HepG2 (cell line): ENCODE results near the gene ZNRF3. TPM values are rescaled to one million over a fixed set of nuclear protein-coding genes. Genes with fewer than 3 reads are reported as not detected.

Experiments
- ADNP ChIP-seq: sonication (generic); formaldehyde crosslinking; IDR thresholded peaks from 2 replicates; pipeline ENCODE4 v1.4.0; 2020; ENCODE audit warnings: missing genetic modification reagents
- AGO2 ChIP-seq: fragments of 200-400 bp; formaldehyde crosslinking; optimal IDR thresholded peaks from 2 replicates; pipeline ENCODE3; 2017; ENCODE audit warnings: mild to moderate bottlenecking, low read depth, low read length, moderate library complexity
- BATF2 ChIP-seq: sonication (generic); formaldehyde crosslinking; IDR thresholded peaks from 2 replicates; pipeline ENCODE4 v1.8.0; 2022; ENCODE audit warnings: mild to moderate bottlenecking, missing genetic modification reagents, moderate library complexity
- CBX1 ChIP-seq: IDR thresholded peaks from one replicate; pipeline ENCODE4 v1.6.1; 2016; ENCODE audit warnings: antibody characterized with exemption, low read depth
- CHD2 ChIP-seq: IDR thresholded peaks from 2 replicates; pipeline ENCODE4 v1.6.1; 2011; ENCODE audit warnings: low read depth, low read length, improper control_type of control experiment
- FUBP1 ChIP-seq: sonication (generic); formaldehyde crosslinking; IDR thresholded peaks from 2 replicates; pipeline ENCODE4 v1.5.1; 2020; ENCODE audit warnings: missing genetic modification reagents, mild to moderate bottlenecking, borderline replicate concordance
- GATAD1 ChIP-seq: IDR thresholded peaks from 2 replicates; pipeline ENCODE4 v1.6.1; 2016; ENCODE audit warnings: missing genetic modification reagents, missing compliant biosample characterization
- HMGA1 ChIP-seq: sonication (generic); formaldehyde crosslinking; conservative IDR thresholded peaks from 2 replicates; pipeline ENCODE4 v1.4.0; 2020; ENCODE audit warnings: missing genetic modification reagents
- HNF4G ChIP-seq, 2 experiments: sonication (generic) in 1 of 2; formaldehyde crosslinking in 1 of 2; IDR thresholded peaks; 2 replicates each; pipeline versions ENCODE4 v1.4.0 to v1.6.1; 2011 to 2020; ENCODE audit warnings: borderline replicate concordance in 2 of 2, low read depth in 2 of 2, mild to moderate bottlenecking in 2 of 2, low read length in 1 of 2, missing genetic modification reagents in 1 of 2, moderate library complexity in 1 of 2
- IKZF4 ChIP-seq: sonication (generic); formaldehyde crosslinking; IDR thresholded peaks from 2 replicates; pipeline ENCODE4 v1.5.1; 2020; ENCODE audit warnings: borderline replicate concordance, mild to moderate bottlenecking, low read depth, missing genetic modification reagents; ENCODE audit errors: not compliant biosample characterization
- KDM4B ChIP-seq: sonication (generic); formaldehyde crosslinking; IDR thresholded peaks from 2 replicates; pipeline ENCODE4 v1.4.0; 2020; ENCODE audit warnings: missing genetic modification reagents
- NFIB ChIP-seq: sonication (generic); formaldehyde crosslinking; IDR thresholded peaks from 2 replicates; pipeline ENCODE4 v1.9.0; 2021; ENCODE audit warnings: missing genetic modification reagents, mild to moderate bottlenecking, borderline replicate concordance
- NFYB ChIP-seq: sonication (generic); formaldehyde crosslinking; IDR thresholded peaks from 2 replicates; pipeline ENCODE4 v1.4.0; 2020; ENCODE audit warnings: missing genetic modification reagents
- SNAPC5 ChIP-seq: sonication (generic); formaldehyde crosslinking; IDR thresholded peaks from 2 replicates; pipeline ENCODE4 v1.8.1; 2023; ENCODE audit warnings: mild to moderate bottlenecking, missing genetic modification reagents, borderline replicate concordance
- TBP ChIP-seq: sonication (generic); formaldehyde crosslinking; IDR thresholded peaks from 2 replicates; pipeline ENCODE4 v1.5.0; 2020; ENCODE audit warnings: missing genetic modification reagents
- THRA ChIP-seq: sonication (generic); formaldehyde crosslinking; IDR thresholded peaks from 2 replicates; pipeline ENCODE4 v1.4.0; 2020; ENCODE audit warnings: missing genetic modification reagents, borderline replicate concordance
- XBP1 ChIP-seq: sonication (generic); formaldehyde crosslinking; IDR thresholded peaks from 2 replicates; pipeline ENCODE4 v1.5.0; 2020; ENCODE audit warnings: missing genetic modification reagents
- ZFYVE20 ChIP-seq: sonication (generic); formaldehyde crosslinking; IDR thresholded peaks from 2 replicates; pipeline ENCODE4 v1.8.0; 2023; ENCODE audit warnings: low read depth, mild to moderate bottlenecking, moderate library complexity, missing genetic modification reagents, borderline replicate concordance
- ZNF18 ChIP-seq: sonication (generic); formaldehyde crosslinking; IDR thresholded peaks from 2 replicates; pipeline ENCODE4 v1.8.0; 2022; ENCODE audit warnings: mild to moderate bottlenecking, missing genetic modification reagents; ENCODE audit not compliant: insufficient replicate concordance
- ZNF546 ChIP-seq: sonication (generic); formaldehyde crosslinking; conservative IDR thresholded peaks from 2 replicates; pipeline ENCODE4 v1.8.1; 2023; ENCODE audit warnings: mild to moderate bottlenecking, missing genetic modification reagents
- ZNF724P ChIP-seq: sonication (generic); formaldehyde crosslinking; IDR thresholded peaks from 2 replicates; pipeline ENCODE4 v1.8.0; 2022; ENCODE audit warnings: missing genetic modification reagents, borderline replicate concordance
- ZNF75D ChIP-seq: sonication (generic); formaldehyde crosslinking; IDR thresholded peaks from 2 replicates; pipeline ENCODE4 v1.8.1; 2023; ENCODE audit warnings: missing genetic modification reagents, mild to moderate bottlenecking, borderline replicate concordance
- ZSCAN25 ChIP-seq: sonication (generic); formaldehyde crosslinking; IDR thresholded peaks from 2 replicates; pipeline ENCODE4 v1.8.0; 2022; ENCODE audit warnings: mild to moderate bottlenecking, missing genetic modification reagents
- polyA plus RNA-seq, 8 experiments: library from polyadenylated mRNA; depleted of rRNA in 3 of 8; stranded (reverse) in 7 of 8; unstranded in 1 of 8; fragments of >200 nt; fragmentation: Illumina TruSeq in 4 of 8; extraction: Trizol in 4 of 8; gene quantifications; 2 replicates each; pipeline versions ENCODE4 v1.2.1 to v1.2.3, GENCODE V29; 2011 to 2016; ENCODE audit warnings: low read depth in 4 of 8, missing spikeins in 1 of 8, mixed read lengths in 1 of 8; ENCODE audit not compliant: insufficient read depth in 1 of 8
- total RNA-seq, 5 experiments: library from RNA; depleted of rRNA; stranded (reverse); fragments of >200 nt; fragmentation: Illumina TruSeq; extraction: Trizol; gene quantifications; 2 replicates each; pipeline ENCODE4 v1.2.3, GENCODE V29; 2016; ENCODE audit warnings: low read depth in 1 of 5

ZNRF3 gene
- total and polyA plus RNA-seq, 2 of the 13 experiments (the other 11 are each of a cell fraction or from before 2014, with no cell fraction given) = 20.3 to 36.7 TPM

- 0 out of 2 replicates have a peak, but pooled peaks have one; percentile 82 for TF ChIP-seq BATF2
- no peak; the same call in 1 of the 2 replicates for TF ChIP-seq ZNF724P (CRISPR knock-in tag)
- TF ChIP-seq ZNF546 (CRISPR knock-in tag) = no peak
- TF ChIP-seq NFIB (CRISPR knock-in tag) = no peak
- no peak for TF ChIP-seq CBX1
- TF ChIP-seq HMGA1 (CRISPR knock-in tag) = no peak
- no peak for TF ChIP-seq ADNP
- TF ChIP-seq IKZF4 (CRISPR knock-in tag) = peak; percentile 39
- no peak for TF ChIP-seq HNF4G (IDR thresholded peaks at IDR 0.05; ENCODE audit: borderline replicate concordance, low read depth, low read length)
- no peak for TF ChIP-seq HNF4G (CRISPR knock-in tag; IDR thresholded peaks at IDR 0.05; ENCODE audit: borderline replicate concordance, low read depth)
- TF ChIP-seq AGO2 = peak; percentile 67
- no peak for TF ChIP-seq NFYB
- TF ChIP-seq ZSCAN25 (CRISPR knock-in tag) = peak; percentile 51
- TF ChIP-seq ZNF75D (CRISPR knock-in tag) = no peak
- TF ChIP-seq ZFYVE20 (CRISPR knock-in tag) = no peak
- 0 out of 2 replicates have a peak, but pooled peaks have one; percentile 15 for TF ChIP-seq KDM4B (CRISPR knock-in tag)
- TF ChIP-seq THRA (CRISPR knock-in tag) = peak; percentile 69; the same call in 1 of the 2 replicates
- no peak for TF ChIP-seq XBP1 (CRISPR knock-in tag)
- TF ChIP-seq SNAPC5 (CRISPR knock-in tag) = no peak
- TF ChIP-seq ZNF18 = peak; percentile 78
- no peak for TF ChIP-seq CHD2
- no peak for TF ChIP-seq FUBP1 (CRISPR knock-in tag)
- TF ChIP-seq GATAD1 (CRISPR knock-in tag) = peak; percentile 48; the same call in 1 of the 2 replicates
- TF ChIP-seq TBP = no peak
Measured at GRCh38 chr22:28882878-28883656, at the start of gene ZNRF3 (continued).
